Stimulated activated CD4-positive, alpha-beta T cell treated with anti-CD3 and anti-CD28 coated beads, Interleukin-12 subunit alpha, Interleukin-12 subunit beta, amount 100 ng/mL, for 24 hours (primary cell): ENCODE measurements around the gene TAS2R20.

Experiments used
- DNase-seq, 2 experiments: peaks; one replicate each; pipeline ENCODE4 v3.0.0-alpha.2; 2020; ENCODE audit warnings: low read depth in 2 of 2

The TAS2R20 gene

GRCh38 chr12:10959804-10960203, 38.3 kb downstream of the TAS2R20 start:
- DNase-seq = no peak

GRCh38 chr12:10957741-10958140, 40.4 kb downstream of the TAS2R20 start:
- DNase-seq = no peak

- DNase-seq = no peak
These were observed 42.0 kb downstream of the TAS2R20 start for GRCh38 chr12:10956085-10956484.

GRCh38 chr12:10952645-10953044, 45.5 kb downstream of the TAS2R20 start:
- no peak for DNase-seq
